ENCODE data around the gene OSBP2.
"Not testable (repeated sequence)": the region's sequence is repeated elsewhere in the genome, so short reads cannot be mapped to it uniquely, and the experiment has no call there.

The OSBP2 gene

DNA sequence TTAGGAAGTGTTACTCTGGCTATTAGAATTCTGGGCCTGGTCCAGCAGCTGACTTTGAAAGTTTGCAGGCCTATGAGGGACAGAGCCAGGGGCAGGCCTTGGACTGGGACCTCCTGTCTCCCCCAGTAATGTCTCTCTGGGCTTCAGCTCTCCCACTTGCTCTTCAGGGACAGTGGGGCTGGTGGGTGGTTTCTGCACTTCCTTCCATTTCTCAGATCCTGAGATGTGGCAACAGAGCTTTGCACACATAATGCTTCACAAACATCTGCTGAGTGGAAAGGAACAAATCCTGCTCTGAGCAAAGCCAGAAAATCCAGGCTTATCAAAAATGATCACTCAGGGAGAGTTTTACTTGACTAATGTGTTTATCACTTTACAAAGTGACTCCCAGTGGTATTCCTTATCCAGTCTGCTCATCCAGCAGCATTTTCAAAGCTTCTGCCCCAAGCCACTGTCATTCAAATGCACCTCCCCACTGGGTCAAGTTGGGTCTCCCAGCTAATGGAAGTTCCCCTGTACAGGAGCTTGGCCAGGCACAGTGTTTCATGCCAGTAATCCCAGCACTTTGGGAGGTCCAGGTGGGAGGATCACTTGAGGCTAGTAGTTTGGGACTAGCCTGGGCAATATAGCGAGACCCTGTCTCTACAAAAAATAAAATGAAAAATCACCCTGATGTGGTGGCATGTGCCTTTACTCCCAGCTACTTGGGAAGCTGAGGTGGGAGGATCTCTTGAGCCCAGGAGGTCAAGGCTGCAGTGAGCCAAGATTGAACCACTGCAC, 13.5 kb upstream of the OSBP2 start:
- no peak for DNase-seq

DNA sequence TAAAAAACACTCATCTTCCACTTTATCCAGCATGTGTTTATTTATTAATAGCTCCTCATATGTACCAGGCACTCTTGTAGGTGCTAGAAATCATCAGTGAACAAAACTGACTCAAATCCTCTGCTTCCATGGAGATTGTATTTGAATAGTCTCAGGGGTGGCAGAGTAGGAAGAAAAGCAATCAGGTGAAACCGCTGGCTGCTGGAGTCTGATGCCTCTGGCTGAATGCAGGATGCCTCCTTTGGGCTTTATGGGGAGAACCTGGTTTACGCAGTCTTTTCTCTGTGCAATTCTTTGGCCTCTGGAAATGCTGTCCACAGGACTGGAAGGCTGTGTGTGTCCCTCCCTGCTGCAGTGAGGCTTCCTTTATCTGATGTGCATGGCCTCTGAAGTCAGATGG, 12.8 kb upstream of the OSBP2 start:
- no peak for DNase-seq

DNA sequence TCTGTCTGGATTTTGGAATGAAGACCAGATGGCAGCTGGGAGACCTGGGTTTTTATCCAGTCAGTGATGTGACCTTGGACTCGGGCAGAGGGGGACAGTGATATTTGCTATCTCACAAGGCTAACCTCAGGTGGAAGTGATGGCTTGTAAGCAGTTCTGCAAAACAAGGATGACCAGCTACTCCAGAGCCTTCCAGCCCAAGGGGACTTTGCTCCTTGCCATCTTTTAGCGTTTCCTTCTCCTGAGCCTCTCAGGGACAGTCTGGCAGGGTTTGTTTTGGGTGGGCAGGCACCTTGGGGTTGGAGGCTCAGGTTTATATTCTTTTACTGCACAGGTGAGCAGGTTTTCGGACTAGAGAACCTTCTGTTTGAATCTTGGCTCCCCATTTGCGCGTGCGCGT, 9.5 kb upstream of the OSBP2 start:
- no peak for DNase-seq

DNA sequence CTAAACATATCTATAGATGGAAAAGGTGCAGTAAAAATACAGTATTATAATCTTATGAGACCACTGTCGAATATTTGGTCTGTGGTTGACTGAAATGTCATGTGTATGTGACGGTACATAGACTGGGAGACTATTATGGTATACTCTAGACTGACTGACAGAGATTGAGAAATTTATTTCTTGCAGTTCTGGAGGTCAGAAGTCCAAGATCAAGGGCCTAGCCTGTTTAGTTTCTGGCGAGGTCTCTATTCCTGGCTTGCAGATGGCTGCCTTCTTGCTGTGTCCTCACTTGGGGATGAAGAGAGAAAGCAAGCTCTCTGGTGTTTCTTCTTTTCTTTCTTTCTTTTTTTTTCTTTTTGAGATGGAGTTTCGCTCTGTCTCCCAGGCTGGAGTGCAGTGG, 7.3 kb upstream of the OSBP2 start:
- no peak for DNase-seq

DNA sequence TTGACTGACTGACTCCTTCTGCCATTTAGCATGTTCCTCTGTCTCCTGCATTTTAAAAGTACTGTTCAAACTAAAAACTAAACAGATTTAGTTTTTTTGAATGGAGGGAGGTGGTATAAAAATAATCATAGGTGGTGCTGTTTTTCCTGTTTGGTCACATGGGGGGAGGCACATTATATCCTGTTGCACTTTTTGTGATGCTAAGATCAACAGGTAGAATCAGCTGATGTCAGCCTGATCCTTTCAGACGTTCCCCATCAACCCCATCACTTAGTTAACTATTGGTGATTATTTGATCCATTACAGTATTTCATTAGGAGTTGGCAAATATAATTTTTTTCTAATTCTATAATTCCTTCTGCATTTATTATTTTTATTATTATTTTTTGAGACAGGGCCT, 5.1 kb upstream of the OSBP2 start:
- no peak for DNase-seq

DNA sequence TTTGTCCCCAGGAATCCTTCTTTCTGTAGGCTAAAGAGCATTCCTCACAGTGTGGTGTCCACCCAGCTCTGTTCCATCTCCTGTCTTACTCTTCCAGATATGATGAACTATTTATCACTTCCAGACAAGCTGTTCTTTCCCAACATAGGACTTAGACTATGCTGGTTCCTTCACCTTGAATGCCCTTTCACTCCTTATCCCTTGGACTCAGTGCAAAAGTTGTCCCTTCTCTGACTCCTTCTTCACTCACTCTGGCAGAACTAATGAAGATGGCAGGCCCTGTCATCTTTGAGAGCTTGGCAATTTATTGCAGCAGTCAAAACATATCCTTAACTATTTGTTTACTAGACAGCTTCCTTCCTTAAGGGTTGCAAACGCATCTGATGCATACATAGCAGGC, 3.5 kb upstream of the OSBP2 start:
- DNase-seq = no peak

DNA sequence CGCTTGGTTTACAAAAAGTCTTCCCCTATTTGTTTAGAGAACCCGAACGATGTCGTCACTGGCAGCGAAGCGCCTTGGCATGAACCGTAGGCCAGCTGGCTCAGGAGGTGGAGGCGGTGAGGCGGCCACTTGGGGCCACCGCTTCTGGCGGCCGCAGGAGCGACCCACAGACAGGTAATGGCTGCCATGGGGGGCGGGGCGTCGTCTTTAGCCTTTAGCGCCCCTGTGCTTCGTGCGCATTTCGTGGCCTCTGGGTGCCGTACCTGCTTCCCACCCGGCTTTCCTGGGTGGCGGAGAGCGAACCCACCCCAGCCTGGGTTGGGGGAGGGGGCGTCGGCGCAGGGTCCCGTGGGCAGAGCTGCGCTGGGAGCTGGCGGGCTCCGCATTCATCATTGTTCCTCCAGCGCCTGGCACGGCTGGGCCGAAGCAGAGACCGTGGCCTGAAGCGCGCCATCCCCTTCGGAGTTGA, 469 bp upstream of the OSBP2 start:
- peak; percentile 65 for DNase-seq

DNA sequence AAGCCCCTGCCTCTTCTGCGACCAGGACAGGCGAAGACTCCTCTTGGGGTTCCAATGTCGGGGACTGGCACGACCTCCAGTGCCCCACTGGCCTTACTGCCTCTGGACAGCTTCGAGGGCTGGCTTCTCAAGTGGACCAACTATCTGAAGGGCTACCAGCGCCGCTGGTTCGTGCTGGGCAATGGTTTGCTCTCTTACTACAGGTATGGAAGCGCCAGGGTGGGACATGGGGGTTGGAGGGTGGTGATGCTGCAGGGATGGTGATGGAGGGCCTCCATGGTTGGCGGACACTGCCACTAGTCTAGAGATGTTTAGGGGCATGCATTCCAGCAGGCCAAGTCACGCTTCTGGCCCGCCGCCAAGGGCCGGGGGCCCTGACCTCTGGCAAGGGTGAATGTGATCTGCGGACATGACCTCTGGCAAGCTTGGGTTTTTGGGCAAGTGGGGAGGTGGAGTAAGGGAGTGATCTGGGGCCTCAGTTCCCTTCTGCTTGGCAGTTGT, 727 bp downstream of the OSBP2 start:
- DNase-seq = no peak

DNA sequence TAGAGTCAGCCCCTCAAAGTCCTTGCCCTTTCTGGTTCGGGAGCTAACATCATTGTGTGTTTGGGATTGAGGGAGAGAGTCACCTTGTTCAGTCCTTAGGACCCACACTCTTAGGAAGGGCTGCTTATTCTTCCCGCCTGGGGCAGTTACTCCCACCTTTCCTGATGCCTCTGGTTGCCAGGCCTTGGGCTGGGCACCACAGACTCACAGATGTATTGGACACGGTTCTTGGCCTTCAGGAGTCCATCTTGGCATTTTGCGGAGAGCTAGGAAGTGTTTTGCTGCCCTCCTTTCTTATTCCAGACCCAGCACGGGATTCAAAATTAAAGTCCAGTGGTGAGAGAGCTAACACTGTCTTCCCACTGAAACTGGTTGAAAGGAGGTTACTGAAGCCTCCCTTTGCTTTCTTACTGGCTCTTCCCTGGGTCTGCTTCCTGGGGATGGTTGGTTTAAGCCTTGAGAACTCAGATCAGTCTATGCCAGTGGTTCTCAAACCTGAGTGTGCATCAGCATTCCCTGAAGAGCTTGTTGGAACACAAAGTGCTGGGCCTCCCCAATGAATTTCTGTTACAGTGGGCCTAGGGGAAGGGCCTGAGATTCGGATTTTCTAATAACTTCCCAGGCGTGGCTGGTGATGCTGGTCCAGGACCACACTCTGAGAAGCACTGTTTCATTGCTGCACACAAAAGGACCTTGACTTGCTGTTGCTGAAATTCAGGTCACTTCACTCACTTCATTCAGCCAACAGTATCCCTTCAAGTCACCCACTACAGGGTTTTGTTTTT, 1.4 kb downstream of the OSBP2 start:
- DNase-seq = no peak

DNA sequence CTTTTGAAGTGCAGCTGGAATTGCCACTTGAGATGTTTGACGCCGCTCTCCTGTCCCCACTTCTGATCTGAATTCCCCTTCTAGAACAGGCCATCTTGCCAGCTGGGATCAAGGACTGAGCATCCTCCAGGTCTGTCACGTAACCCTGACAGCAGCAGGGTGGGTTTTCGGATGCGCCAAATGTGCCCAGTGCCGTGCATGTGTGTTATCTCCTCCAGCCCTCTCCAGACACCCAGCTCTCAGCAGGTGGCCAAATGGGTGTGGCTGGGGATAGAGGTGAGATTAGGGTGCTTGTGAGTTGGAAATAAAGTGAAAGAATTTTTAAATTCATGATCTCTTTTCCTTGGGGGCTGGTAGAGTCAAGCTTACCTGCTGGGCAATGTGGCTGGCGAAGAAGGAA, 3.3 kb downstream of the OSBP2 start:
- no peak for DNase-seq

DNA sequence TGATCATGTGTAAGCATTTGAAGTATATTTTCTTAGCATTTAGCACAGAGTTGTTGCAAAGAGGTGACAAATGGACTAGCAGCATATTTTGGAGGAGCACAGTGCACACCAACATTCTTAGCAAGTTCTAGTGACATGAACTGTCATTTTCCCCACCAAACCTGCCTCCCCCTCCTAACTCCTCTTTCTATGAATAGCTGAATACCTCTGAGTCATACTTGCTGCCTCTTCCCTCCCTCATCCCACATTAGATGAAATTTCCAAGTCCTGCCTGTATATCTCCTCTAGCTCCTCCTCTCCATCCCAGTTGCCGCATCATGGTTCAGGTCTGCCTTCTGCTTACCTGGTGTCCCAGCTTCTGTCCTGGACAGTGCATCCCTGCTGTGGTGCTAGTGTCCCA, 7.2 kb downstream of the OSBP2 start:
- no peak for DNase-seq

DNA sequence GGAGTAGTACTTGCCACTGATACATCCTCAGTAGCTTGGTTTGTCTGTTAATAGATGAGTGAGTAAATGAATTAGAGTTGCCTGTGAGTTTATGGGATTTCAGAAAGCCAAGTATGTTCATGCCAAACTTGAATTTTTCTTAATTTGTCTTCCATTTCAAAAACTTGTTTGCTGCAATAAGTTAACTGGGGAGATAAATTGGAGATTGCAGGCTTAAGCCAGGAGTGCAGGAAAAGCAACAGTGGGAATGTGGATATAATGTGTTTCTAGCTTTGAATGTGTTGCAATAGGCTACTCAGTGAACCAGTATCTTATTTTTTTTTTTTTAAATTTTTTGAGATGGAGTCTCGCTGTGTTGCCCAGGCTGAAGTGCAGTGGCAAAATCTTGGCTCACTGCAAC, 8.2 kb downstream of the OSBP2 start:
- no peak for DNase-seq

DNA sequence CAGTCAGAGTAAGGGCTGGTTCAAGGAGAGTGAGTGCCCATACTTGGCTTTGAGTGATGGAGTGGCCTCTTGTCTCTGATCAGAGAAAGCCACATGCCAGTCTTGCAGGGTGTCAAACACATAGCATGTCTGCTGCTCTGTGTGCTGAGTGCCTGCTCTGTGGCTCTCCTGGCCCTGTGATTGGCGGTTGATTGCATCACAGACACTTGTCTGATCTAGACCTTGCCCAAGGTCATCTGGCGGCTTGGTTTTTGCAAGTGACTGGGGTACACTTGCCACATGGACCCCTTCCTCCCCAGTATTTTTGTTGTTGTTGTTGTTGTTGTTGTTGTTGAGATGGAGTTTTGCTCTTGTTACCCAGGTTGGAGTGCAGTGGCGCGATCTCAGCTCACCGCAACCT, 10.3 kb downstream of the OSBP2 start:
- no peak for DNase-seq

DNA sequence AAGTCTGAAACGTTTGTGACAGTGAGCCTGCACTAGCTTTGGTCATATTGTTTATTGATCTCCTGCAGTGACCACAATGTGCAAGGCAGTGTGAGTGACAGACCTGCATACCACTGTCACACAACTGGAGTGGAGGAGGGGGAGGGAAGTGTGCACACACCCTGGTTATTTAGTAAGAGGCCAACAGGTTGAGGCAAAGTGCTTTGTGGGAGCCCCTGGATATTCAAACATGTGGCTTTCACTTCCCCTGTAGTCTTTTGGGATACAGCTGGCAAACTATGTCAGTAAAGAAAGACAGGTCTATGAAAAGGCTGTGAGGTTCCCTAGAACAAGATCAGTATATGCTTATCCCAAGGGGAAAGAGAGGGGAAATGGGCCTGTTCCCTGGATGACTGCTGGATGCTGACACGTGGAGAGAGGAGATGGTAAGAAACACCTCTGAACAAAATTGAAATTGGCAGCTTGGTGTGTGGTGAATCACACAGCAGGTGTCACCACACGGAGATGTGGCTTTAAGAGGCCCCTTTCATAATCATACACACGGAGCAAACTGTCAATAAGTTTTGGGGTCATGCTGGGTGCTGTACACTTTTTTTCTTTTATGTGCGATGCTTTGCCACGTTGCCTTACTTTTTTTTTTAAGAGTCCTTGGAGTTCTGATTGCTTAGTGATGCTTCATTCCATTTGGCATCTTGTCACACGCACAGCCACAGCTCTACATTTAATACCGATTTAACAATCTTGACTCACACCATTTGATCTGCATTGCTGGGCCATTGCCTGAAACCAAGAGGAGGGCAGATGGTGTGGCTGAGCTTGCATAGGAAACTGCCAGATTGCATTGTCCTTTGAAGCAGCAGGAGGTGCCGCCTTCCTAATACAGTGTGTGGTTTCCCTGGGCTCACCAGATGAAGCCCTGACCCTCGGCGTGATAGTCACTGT, 11.3 kb downstream of the OSBP2 start:
- no peak for DNase-seq

DNA sequence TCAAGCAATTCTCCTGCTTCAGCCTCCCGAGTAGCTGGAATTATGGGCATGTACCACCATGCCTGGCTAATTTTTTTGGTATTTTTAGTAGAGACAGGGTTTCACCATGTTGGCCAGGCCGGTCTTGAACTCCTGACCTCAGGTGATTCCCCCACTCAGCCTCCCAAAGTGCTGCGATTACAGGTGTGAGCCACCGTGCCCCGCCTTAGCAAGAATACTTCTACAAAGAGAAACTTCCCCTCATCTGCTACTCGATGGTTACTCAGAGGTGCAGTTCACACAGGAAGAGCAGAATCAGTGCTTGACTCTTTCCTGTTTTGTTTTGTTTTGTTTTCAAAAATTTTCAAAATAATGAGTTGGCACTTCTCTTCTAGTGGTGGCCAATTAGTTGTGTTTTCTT, 15.3 kb downstream of the OSBP2 start:
- DNase-seq = not testable (repeated sequence)

DNA sequence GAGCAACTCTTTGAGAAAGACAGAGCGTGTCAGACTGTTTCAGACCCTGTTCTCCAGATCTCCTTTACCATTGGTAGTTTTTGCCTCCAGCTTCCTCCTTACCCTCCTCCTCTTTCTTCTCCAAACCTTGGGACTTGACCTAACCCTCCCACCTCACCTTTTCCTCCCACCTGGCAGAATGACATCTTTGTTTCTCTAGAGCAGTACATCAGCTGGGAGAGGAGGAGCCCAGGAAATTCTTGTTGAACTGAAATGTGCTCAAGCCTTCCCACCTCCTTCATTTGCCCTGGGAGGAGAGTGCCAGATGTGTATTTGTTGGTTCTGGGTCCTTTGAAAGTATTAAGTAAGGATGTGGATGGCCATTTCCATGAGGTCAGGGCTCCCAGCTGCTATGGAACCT, 17.4 kb downstream of the OSBP2 start:
- no peak for DNase-seq

DNA sequence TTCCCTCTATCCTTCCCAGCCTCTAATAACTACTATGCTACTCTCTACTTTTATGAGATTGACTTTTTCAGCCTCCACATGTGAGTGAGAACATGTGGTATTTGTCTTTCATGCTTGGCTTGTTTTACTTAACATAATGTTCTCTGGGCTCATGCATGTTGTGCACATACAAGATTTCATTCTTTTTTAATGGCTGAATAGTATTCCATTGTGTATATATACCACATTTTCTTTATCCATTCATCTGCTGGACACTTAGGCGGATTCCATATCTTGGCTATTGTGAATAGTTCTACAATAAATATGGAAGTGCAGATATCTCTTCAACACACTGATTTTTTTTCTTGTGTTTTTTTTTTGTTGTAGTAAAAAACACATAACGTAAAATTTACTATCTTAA, 19.4 kb downstream of the OSBP2 start:
- no peak for DNase-seq

DNA sequence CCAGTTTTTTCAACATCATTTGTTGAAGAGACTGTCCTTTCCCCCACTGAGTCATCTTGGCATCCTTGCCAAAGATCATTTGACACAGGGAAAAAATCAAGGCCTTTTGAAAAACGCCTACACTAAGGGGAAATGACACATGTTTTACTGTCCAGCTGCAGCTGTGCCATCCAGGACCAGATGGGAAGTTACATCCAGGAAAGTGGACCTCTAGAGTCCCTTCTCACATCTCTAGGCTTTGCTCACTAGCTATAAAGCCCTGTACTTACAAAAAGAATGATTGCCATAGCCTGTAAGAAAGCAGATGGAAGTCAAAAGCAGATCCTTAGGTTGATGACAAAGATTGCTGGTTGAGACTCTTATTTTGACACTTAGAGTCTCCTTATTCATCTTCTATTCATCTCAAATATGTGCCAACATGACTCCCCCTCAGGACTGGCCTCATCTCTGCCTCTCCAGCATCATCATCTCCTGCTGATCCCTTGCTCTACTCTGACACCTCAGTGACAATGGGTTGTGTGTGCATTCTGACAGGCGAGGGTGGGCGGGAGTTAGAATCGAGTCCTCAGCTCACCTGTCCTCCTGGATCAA, 22.8 kb downstream of the OSBP2 start:
- no peak for DNase-seq

DNA sequence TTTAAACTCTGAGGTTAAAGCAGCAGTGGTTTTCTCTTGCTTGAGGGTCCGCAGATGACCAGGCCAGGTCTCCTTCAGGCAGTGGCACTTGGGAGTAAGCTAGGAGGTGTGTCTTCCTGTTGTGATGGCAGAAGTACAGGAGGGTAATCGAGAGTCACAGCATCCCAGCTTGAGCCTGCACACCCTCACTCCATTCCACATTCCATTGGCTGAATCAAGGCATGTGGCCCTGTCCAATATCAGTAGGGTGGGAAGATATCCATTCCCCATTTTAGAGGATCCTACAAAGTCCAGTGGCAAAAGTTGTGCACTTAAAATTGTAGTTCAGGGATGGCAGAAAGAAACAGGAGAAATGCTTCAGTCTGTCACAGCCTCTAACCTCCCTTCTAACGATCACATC, 23.3 kb downstream of the OSBP2 start:
- DNase-seq = no peak

DNA sequence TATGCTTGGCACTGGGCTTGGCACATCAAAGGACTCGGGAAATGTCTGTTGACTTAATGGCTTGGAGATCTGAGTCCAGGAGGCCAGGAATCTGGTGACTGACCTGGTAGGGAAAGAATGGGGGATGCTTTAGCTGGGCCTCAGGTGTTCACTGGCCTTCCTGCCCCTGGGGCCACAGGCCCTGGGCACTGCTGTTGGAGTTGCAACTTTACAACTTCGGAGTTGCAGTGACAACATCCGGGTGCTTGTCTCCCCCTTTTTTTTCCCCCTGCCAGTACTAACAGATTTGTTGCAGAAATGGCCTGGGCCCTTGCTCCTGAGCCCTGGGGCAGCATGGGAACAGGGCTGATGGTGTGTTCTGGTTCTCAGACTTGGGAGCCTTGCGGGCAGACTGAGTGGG, 23.8 kb downstream of the OSBP2 start:
- DNase-seq = no peak

DNA sequence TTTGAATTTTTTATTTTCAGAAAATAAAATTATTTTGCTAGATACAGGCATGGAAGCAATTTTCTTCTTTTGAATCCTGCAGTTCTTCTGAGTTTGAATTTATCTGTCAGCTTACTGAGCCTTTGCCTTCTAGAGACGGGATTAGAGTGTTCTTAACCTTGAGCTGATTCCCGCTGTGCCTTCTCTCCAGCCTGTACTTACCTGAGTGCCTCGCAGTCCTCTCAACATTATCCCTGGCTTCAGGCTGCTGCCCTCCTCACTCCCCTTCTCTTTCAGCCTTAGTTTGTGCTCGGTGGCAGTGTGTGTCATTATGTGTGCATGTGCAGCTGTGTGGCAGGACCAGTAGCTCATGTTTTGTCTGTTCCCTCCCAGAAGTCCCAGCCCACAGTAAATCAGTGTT, 24.3 kb downstream of the OSBP2 start:
- DNase-seq = no peak

DNA sequence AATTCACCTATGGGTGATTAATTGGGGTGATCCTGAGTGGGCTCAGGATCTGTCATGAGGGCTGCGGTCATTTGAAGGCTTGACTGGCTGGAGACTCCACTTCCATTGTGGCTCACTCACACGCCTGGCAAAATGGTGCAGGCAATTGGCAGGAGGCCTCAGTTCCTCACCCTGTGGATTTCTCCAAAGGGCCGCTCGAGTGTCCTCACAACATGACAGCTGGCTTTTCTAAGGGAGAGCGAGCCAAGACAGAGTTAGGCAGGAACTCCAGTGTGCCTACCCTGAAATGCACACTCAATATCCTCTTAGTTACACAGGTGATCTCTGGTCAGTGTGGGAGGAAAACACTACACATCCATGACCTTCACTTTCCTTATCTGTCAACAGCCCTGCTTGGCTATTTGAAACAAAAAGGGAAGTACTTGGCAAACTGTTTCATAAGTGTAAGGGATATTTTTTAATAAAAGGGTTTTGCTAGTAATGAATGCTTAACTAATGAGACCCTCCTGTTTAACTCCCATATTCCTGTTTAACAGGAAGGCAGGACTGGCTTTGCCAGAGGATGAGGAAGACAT, 25.7 kb downstream of the OSBP2 start:
- no peak for DNase-seq

All from activated naive CD4-positive, alpha-beta T cell treated with anti-CD3 and anti-CD28 coated beads, Interleukin-2, amount 50 U/mL, for 16 hours (primary cell).